HS-5 (cell line): Measurements from ENCODE around the gene CD8B.
"Not testable (repeated sequence)": the region's sequence is repeated elsewhere in the genome, so short reads cannot be mapped to it uniquely, and the experiment has no call there.

ENCODE experiments used
- DNase-seq: peaks from one replicate; pipeline ENCODE4 v3.0.0-alpha.2; 2012; ENCODE audit warnings: low read depth

CD8B gene

GRCh38 chr2:86835548-86835889 lies 26.2 kb downstream of the CD8B start:
- not testable (repeated sequence) for DNase-seq

GRCh38 chr2:86833315-86833714 lies 28.4 kb downstream of the CD8B start:
- DNase-seq = no peak

GRCh38 chr2:86832334-86833096 lies 29.2 kb downstream of the CD8B start:
- DNase-seq = no peak

- no peak for DNase-seq
Observed at GRCh38 chr2:86831537-86831936, 30.1 kb downstream of the CD8B start.

- no peak for DNase-seq
Observed at GRCh38 chr2:86826951-86827350, 34.7 kb downstream of the CD8B start.

- no peak for DNase-seq
Observed at GRCh38 chr2:86825693-86826381, 35.8 kb downstream of the CD8B start.

- no peak for DNase-seq
Observed at GRCh38 chr2:86825036-86825692, 36.5 kb downstream of the CD8B start.

GRCh38 chr2:86822668-86823345 lies 38.9 kb downstream of the CD8B start:
- DNase-seq = no peak

- DNase-seq = no peak
Observed at GRCh38 chr2:86821842-86822241, 39.8 kb downstream of the CD8B start.

GRCh38 chr2:86821306-86821705 lies 40.4 kb downstream of the CD8B start:
- DNase-seq = no peak

GRCh38 chr2:86818957-86819356 lies 42.7 kb downstream of the CD8B start:
- no peak for DNase-seq

GRCh38 chr2:86818114-86818801 lies 43.4 kb downstream of the CD8B start:
- no peak for DNase-seq

GRCh38 chr2:86815611-86816010 lies 46.1 kb downstream of the CD8B start:
- DNase-seq = no peak

- no peak for DNase-seq
Observed at GRCh38 chr2:86809481-86810121, 52.1 kb downstream of the CD8B start.

- DNase-seq = peak; percentile 53
Observed at GRCh38 chr2:86808315-86809161, 53.1 kb downstream of the CD8B start.

GRCh38 chr2:86807468-86808275 lies 54.0 kb downstream of the CD8B start:
- no peak for DNase-seq

- no peak for DNase-seq
Observed at GRCh38 chr2:86807133-86807467, 54.6 kb downstream of the CD8B start.

- DNase-seq = no peak
Observed at GRCh38 chr2:86806059-86806857, 55.4 kb downstream of the CD8B start.
